GM10847 (cell line): Measurements from ENCODE around the gene NSG2.

Source experiments
- POLR2A ChIP-seq: IDR thresholded peaks from 2 replicates; pipeline ENCODE4 v1.6.1; 2011; ENCODE audit not compliant: insufficient read length; ENCODE audit errors: extremely low read depth

Gene NSG2

GRCh38 chr5:174118823-174119467 is 73.4 kb downstream of the NSG2 start:
- TF ChIP-seq POLR2A = no peak

- no peak for TF ChIP-seq POLR2A
These were observed 74.0 kb downstream of the NSG2 start for GRCh38 chr5:174119468-174119881.

- no peak for TF ChIP-seq POLR2A
These were observed 75.0 kb downstream of the NSG2 start for GRCh38 chr5:174120401-174121005.

- TF ChIP-seq POLR2A = no peak
These were observed 89.0 kb downstream of the NSG2 start for GRCh38 chr5:174134545-174134944.

- no peak for TF ChIP-seq POLR2A
These were observed 94.1 kb downstream of the NSG2 start for GRCh38 chr5:174139623-174140022.

GRCh38 chr5:174140452-174141020 is 95.0 kb downstream of the NSG2 start:
- TF ChIP-seq POLR2A = no peak

- TF ChIP-seq POLR2A = no peak
These were observed 95.9 kb downstream of the NSG2 start for GRCh38 chr5:174141398-174141797.

GRCh38 chr5:174145091-174145490 is 99.6 kb downstream of the NSG2 start:
- TF ChIP-seq POLR2A = no peak

- TF ChIP-seq POLR2A = no peak
These were observed 100.3 kb downstream of the NSG2 start for GRCh38 chr5:174145821-174146220.

GRCh38 chr5:174146556-174146955 is 101.0 kb downstream of the NSG2 start:
- TF ChIP-seq POLR2A = no peak

- no peak for TF ChIP-seq POLR2A
These were observed 102.0 kb downstream of the NSG2 start for GRCh38 chr5:174147551-174147950.

GRCh38 chr5:174148721-174149120 is 103.2 kb downstream of the NSG2 start:
- TF ChIP-seq POLR2A = no peak

GRCh38 chr5:174149426-174149825 is 103.9 kb downstream of the NSG2 start:
- TF ChIP-seq POLR2A = no peak

- TF ChIP-seq POLR2A = no peak
These were observed 104.5 kb downstream of the NSG2 start for GRCh38 chr5:174149989-174150388.

- no peak for TF ChIP-seq POLR2A
These were observed 106.2 kb downstream of the NSG2 start for GRCh38 chr5:174151599-174152181.

GRCh38 chr5:174154559-174154958 is 109.1 kb downstream of the NSG2 start:
- no peak for TF ChIP-seq POLR2A
